Naive thymus-derived CD4-positive, alpha-beta T cell (primary cell): ENCODE measurements around the gene KREMEN1. TPM values are rescaled to one million over a fixed set of nuclear protein-coding genes. Genes with fewer than 3 reads are reported as not detected.

Experiments used
- ATAC-seq: fragments of 150-1000 bp; cut with Tn5 transposase; 2 replicates; pipeline ENCODE4 v1.10.0; 2021; ENCODE audit warnings: mild to moderate bottlenecking, moderate library complexity
- CTCF ChIA-PET: fragments of 350-600 bp; sonication (Branson Sonifier 250); formaldehyde crosslinking; loops from one replicate; lab custom pipeline; 2021; ENCODE audit warnings: antibody characterized with exemption; lab: Charles Lee
- POLR2A ChIA-PET: fragments of 350-600 bp; sonication (Branson Sonifier 250); formaldehyde crosslinking; loops from one replicate; lab custom pipeline; 2021; ENCODE audit warnings: antibody characterized with exemption, inconsistent platforms; lab: Charles Lee
- DNase-seq, 9 donors: peaks; one replicate each; pipeline versions ENCODE4 v3.0.0 to v3.0.0-alpha.2; 2020 to 2022; ENCODE audit warnings: mixed read lengths in 1 of 9
- H3K27ac ChIP-seq: one replicate; pipeline ENCODE4 v1.7.0; 2013; ENCODE audit warnings: mild to moderate bottlenecking, low read depth, low read length, moderate library complexity
- H3K27me3 ChIP-seq, 2 donors: one replicate each; pipeline ENCODE4 v1.7.0; 2013; ENCODE audit warnings: low read length in 2 of 2, mild to moderate bottlenecking in 2 of 2, moderate library complexity in 2 of 2; ENCODE audit not compliant: control insufficient read depth in 2 of 2, insufficient read depth in 2 of 2
- H3K36me3 ChIP-seq, 3 experiments: 1 replicate in 2 of 3; 2 replicates in 1 of 3; pipeline ENCODE4 v1.7.0; 2013; ENCODE audit warnings: low read length in 3 of 3, mild to moderate bottlenecking in 3 of 3, moderate library complexity in 1 of 3; ENCODE audit not compliant: insufficient read depth in 3 of 3, control insufficient read depth in 2 of 3
- H3K4me1 ChIP-seq, 2 donors: one replicate each; pipeline ENCODE4 v1.7.0; 2013; ENCODE audit warnings: low read length in 2 of 2, mild to moderate bottlenecking in 2 of 2, moderate library complexity in 1 of 2; ENCODE audit not compliant: control insufficient read depth in 2 of 2, insufficient read depth in 2 of 2
- H3K4me3 ChIP-seq: 2 replicates; pipeline ENCODE4 v1.7.0; 2013; ENCODE audit warnings: mild to moderate bottlenecking, low read length
- H3K9me3 ChIP-seq, 3 experiments: 1 replicate in 2 of 3; 2 replicates in 1 of 3; pipeline ENCODE4 v1.7.0; 2013; ENCODE audit warnings: low read length in 3 of 3; ENCODE audit not compliant: control insufficient read depth in 2 of 3
- H3K27ac Mint-ChIP-seq, 9 donors: one replicate each; pipeline ENCODE4 v1.8.0; 2020 to 2022; ENCODE audit warnings: mixed read lengths in 9 of 9, mild to moderate bottlenecking in 8 of 9, moderate library complexity in 5 of 9, inconsistent platforms in 2 of 9
- H3K27me3 Mint-ChIP-seq, 5 donors: one replicate each; pipeline ENCODE4 v1.8.0; 2021 to 2022; ENCODE audit warnings: mixed read lengths in 5 of 5, mild to moderate bottlenecking in 1 of 5
- H3K36me3 Mint-ChIP-seq, 5 donors: one replicate each; pipeline ENCODE4 v1.8.0; 2020 to 2022; ENCODE audit warnings: mixed read lengths in 5 of 5, mild to moderate bottlenecking in 3 of 5, inconsistent platforms in 1 of 5
- H3K4me1 Mint-ChIP-seq, 7 donors: one replicate each; pipeline ENCODE4 v1.8.0; 2020 to 2022; ENCODE audit warnings: mixed read lengths in 7 of 7, mild to moderate bottlenecking in 3 of 7, inconsistent platforms in 1 of 7
- H3K4me3 Mint-ChIP-seq, 10 donors: one replicate each; pipeline ENCODE4 v1.8.0; 2020 to 2022; ENCODE audit warnings: mild to moderate bottlenecking in 10 of 10, mixed read lengths in 10 of 10, moderate library complexity in 6 of 10, inconsistent platforms in 2 of 10
- H3K9me3 Mint-ChIP-seq, 11 donors: one replicate each; pipeline ENCODE4 v1.8.0; 2020 to 2022; ENCODE audit warnings: mixed read lengths in 11 of 11, mild to moderate bottlenecking in 4 of 11, inconsistent platforms in 1 of 11, moderate library complexity in 1 of 11
- intact Hi-C, 2 donors: fragments of 100-400 bp; cut with micrococcal nuclease; formaldehyde crosslinking; loops; one replicate each; pipeline ENCODE4 v1.15.1; 2023
- polyA plus RNA-seq, 2 donors: library from polyadenylated mRNA; unstranded; fragments of 300-500 nt; fragmentation: Illumina TruSeq; gene quantifications; one replicate each; pipeline ENCODE4 v1.2.3, GENCODE V29; 2021
- total RNA-seq, 6 experiments: library from RNA in 5 of 6; stranded (reverse) in 5 of 6; gene quantifications; 1 replicate in 5 of 6; 2 replicates in 1 of 6; pipeline ENCODE4 v1.2.3 and lab custom pipeline; 2021 to 2026

Gene KREMEN1
- total and polyA plus RNA-seq, 7 experiments from 2014 or later, result 1.1 TPM; not detected in 6

- Mint-ChIP-seq H3K27me3 (peaks cover 0 to 5% (median 0%) of the 10 kb centered on the region in 5 donors), H3K4me3 (no peak overlapping the region), H3K36me3 (no peaks in the 10 kb centered on the region), H3K9me3 (no peaks in the 10 kb centered on the region), H3K4me1 (no peaks in the 10 kb centered on the region), H3K27ac (no peak overlapping the region)
- Histone ChIP-seq H3K36me3 (no peaks in the 10 kb centered on the region), H3K4me3 (no peak overlapping the region), H3K27me3 (no peaks in the 10 kb centered on the region), H3K9me3 (no peaks in the 10 kb centered on the region), H3K4me1 (no peaks in the 10 kb centered on the region), H3K27ac (no peak overlapping the region)
- intact Hi-C loops, result no loop called here
- ATAC-seq (no peak), DNase-seq (no peak)
- ChIA-PET CTCF (no interaction called here), POLR2A (no interaction called here)
Measured at GRCh38 chr22:29146771-29147170, 73.9 kb downstream of the KREMEN1 start.

- no peaks in the 10 kb centered on the region for H3K9me3 Mint-ChIP-seq
- H3K4me3 ChIP-seq, result no peak overlapping the region
- POLR2A ChIA-PET, result no interaction called here
- no peak for DNase-seq
- H3K4me1 ChIP-seq, result no peaks in the 10 kb centered on the region
- H3K4me1 Mint-ChIP-seq, result no peaks in the 10 kb centered on the region
- H3K27ac ChIP-seq, result no peak overlapping the region
- no peak for ATAC-seq
- no peaks in the 10 kb centered on the region for H3K36me3 Mint-ChIP-seq
- CTCF ChIA-PET, result no interaction called here
- no peak overlapping the region for H3K27ac Mint-ChIP-seq
- H3K27me3 ChIP-seq, result no peaks in the 10 kb centered on the region
- H3K4me3 Mint-ChIP-seq, result no peak overlapping the region
- intact Hi-C loops, result no loop called here
- no peaks in the 10 kb centered on the region for H3K36me3 ChIP-seq
- peaks cover 0 to 7% (median 3%) of the 10 kb centered on the region in 5 donors for H3K27me3 Mint-ChIP-seq
- no peaks in the 10 kb centered on the region for H3K9me3 ChIP-seq
Measured at GRCh38 chr22:29147331-29147899, 74.6 kb downstream of the KREMEN1 start.

- intact Hi-C loops, result no loop called here
- Mint-ChIP-seq H3K4me1 (peaks cover 0 to 6% (median 0%) of the 10 kb centered on the region in 7 donors), H3K27ac (no peak overlapping the region), H3K9me3 (no peaks in the 10 kb centered on the region), H3K36me3 (no peaks in the 10 kb centered on the region), H3K4me3 (no peak overlapping the region), H3K27me3 (peaks cover 0 to 10% (median 7%) of the 10 kb centered on the region in 5 donors)
- no peaks in the 10 kb centered on the region for H3K27me3 ChIP-seq
- H3K9me3 ChIP-seq, result no peaks in the 10 kb centered on the region
- DNase-seq (no peak), ATAC-seq (no peak)
- POLR2A ChIA-PET, result no interaction called here
- H3K27ac ChIP-seq, result no peak overlapping the region
- no peak overlapping the region for H3K4me3 ChIP-seq
- H3K4me1 ChIP-seq, result no peaks in the 10 kb centered on the region
- no peaks in the 10 kb centered on the region for H3K36me3 ChIP-seq
- CTCF ChIA-PET, result no interaction called here
Measured at GRCh38 chr22:29148036-29148435, 75.2 kb downstream of the KREMEN1 start.

- CTCF ChIA-PET, result no interaction called here
- no peak for ATAC-seq
- POLR2A ChIA-PET, result no interaction called here
Measured at GRCh38 chr22:29148826-29149225, 76.0 kb downstream of the KREMEN1 start.

GRCh38 chr22:29149841-29150555 is 77.2 kb downstream of the KREMEN1 start:
- Mint-ChIP-seq H3K9me3 (no peaks in the 10 kb centered on the region), H3K4me3 (no peak overlapping the region), H3K27ac (no peak overlapping the region), H3K36me3 (no peaks in the 10 kb centered on the region), H3K4me1 (peaks cover 7 to 18% (median 8%) of the 10 kb centered on the region in 7 donors), H3K27me3 (peaks cover 6 to 24% (median 19%) of the 10 kb centered on the region in 5 donors)
- CTCF ChIA-PET, result interaction anchor here (0.6 kb wide), 1 partner anchor 558 kb away, joined by 3 read pairs; no protein-coding TSS in a partner anchor
- ATAC-seq, result no peak
- no peak overlapping the region for H3K4me3 ChIP-seq
- no peak for DNase-seq
- H3K4me1 ChIP-seq, result no peaks in the 10 kb centered on the region
- POLR2A ChIA-PET, result no interaction called here
- no peaks in the 10 kb centered on the region for H3K36me3 ChIP-seq
- no peaks in the 10 kb centered on the region for H3K27me3 ChIP-seq
- no peak overlapping the region for H3K27ac ChIP-seq
- H3K9me3 ChIP-seq, result no peaks in the 10 kb centered on the region
- intact Hi-C loops, result no loop called here

More at GRCh38 chr22:29148826-29149225, 76.0 kb downstream of the KREMEN1 start:
- Mint-ChIP-seq H3K4me1 (peaks cover 0 to 8% (median 0%) of the 10 kb centered on the region in 7 donors), H3K27me3 (peaks cover 0 to 15% (median 8%) of the 10 kb centered on the region in 5 donors), H3K36me3 (no peaks in the 10 kb centered on the region), H3K9me3 (no peaks in the 10 kb centered on the region), H3K27ac (no peak overlapping the region), H3K4me3 (no peak overlapping the region)
- H3K4me1 ChIP-seq, result no peaks in the 10 kb centered on the region
- no peak overlapping the region for H3K27ac ChIP-seq
- intact Hi-C loops, result no loop called here
- no peaks in the 10 kb centered on the region for H3K27me3 ChIP-seq
- no peak overlapping the region for H3K4me3 ChIP-seq
- no peaks in the 10 kb centered on the region for H3K9me3 ChIP-seq
- no peak for DNase-seq
- no peaks in the 10 kb centered on the region for H3K36me3 ChIP-seq

- Mint-ChIP-seq H3K9me3 (no peaks in the 10 kb centered on the region), H3K36me3 (no peaks in the 10 kb centered on the region), H3K27ac (no peak overlapping the region), H3K4me1 (peaks cover 7 to 18% (median 8%) of the 10 kb centered on the region in 7 donors), H3K4me3 (no peak overlapping the region), H3K27me3 (peaks cover 9 to 30% (median 21%) of the 10 kb centered on the region in 5 donors)
- POLR2A ChIA-PET, result no interaction called here
- Histone ChIP-seq H3K4me3 (no peak overlapping the region), H3K9me3 (no peaks in the 10 kb centered on the region), H3K36me3 (no peaks in the 10 kb centered on the region), H3K27me3 (no peaks in the 10 kb centered on the region), H3K4me1 (no peaks in the 10 kb centered on the region), H3K27ac (no peak overlapping the region)
- CTCF ChIA-PET, result no interaction called here
- DNase-seq (no peak), ATAC-seq (no peak)
- intact Hi-C loops, result no loop called here
Measured at GRCh38 chr22:29150701-29151100, 77.9 kb downstream of the KREMEN1 start.

- Histone ChIP-seq H3K36me3 (no peaks in the 10 kb centered on the region), H3K4me3 (no peak overlapping the region), H3K27me3 (no peaks in the 10 kb centered on the region), H3K9me3 (no peaks in the 10 kb centered on the region), H3K27ac (no peak overlapping the region), H3K4me1 (no peaks in the 10 kb centered on the region)
- Mint-ChIP-seq H3K27me3 (peaks cover 15 to 30% (median 22%) of the 10 kb centered on the region in 5 donors), H3K27ac (no peak overlapping the region), H3K4me3 (no peak overlapping the region), H3K4me1 (peaks cover 7 to 18% (median 8%) of the 10 kb centered on the region in 7 donors), H3K9me3 (no peaks in the 10 kb centered on the region), H3K36me3 (no peaks in the 10 kb centered on the region)
- DNase-seq (no peak), ATAC-seq (no peak)
- POLR2A ChIA-PET, result no interaction called here
- CTCF ChIA-PET, result no interaction called here
- intact Hi-C loops, result no loop called here
Measured at GRCh38 chr22:29151316-29151715, 78.5 kb downstream of the KREMEN1 start.
